Calu3 (cell line): ENCODE data around the gene KRTAP3-1. TPM values are rescaled to one million over a fixed set of nuclear protein-coding genes. Genes with fewer than 3 reads are reported as not detected.
A peak's percentile ranks its signal among the peaks of the same experiment; 100 is the strongest.

ENCODE experiments used
- BruUV-seq: library from RNA; stranded (reverse); fragments of 400-500 nt; replicated peaks from 2 replicates; lab custom pipeline; 2021; lab: Mats Ljungman, UMichigan
- CTCF ChIA-PET: fragments of 300-600 bp; sonication (Branson Sonifier 250); formaldehyde crosslinking; loops from one replicate; lab custom pipeline; 2022; ENCODE audit warnings: antibody characterized with exemption; lab: Charles Lee
- DNase-seq: peaks from one replicate; pipeline ENCODE4 v3.0.0; 2022
- H3K27ac Mint-ChIP-seq: one replicate; pipeline ENCODE4 v1.8.0; 2022; ENCODE audit warnings: mixed read lengths; ENCODE audit not compliant: unreplicated experiment
- H3K27me3 Mint-ChIP-seq: one replicate; pipeline ENCODE4 v1.8.0; 2022; ENCODE audit warnings: mixed read lengths; ENCODE audit not compliant: unreplicated experiment
- H3K36me3 Mint-ChIP-seq: one replicate; pipeline ENCODE4 v1.8.0; 2022; ENCODE audit warnings: mild to moderate bottlenecking, moderate library complexity, mixed read lengths; ENCODE audit not compliant: insufficient read depth, unreplicated experiment
- H3K4me1 Mint-ChIP-seq: one replicate; pipeline ENCODE4 v1.8.0; 2022; ENCODE audit warnings: mild to moderate bottlenecking, low read depth, mixed read lengths; ENCODE audit not compliant: unreplicated experiment
- H3K4me3 Mint-ChIP-seq: one replicate; pipeline ENCODE4 v1.8.0; 2022; ENCODE audit warnings: mild to moderate bottlenecking, low read depth, moderate library complexity, mixed read lengths; ENCODE audit not compliant: unreplicated experiment
- H3K9me3 Mint-ChIP-seq: one replicate; pipeline ENCODE4 v1.8.0; 2022; ENCODE audit warnings: low read depth, mixed read lengths; ENCODE audit not compliant: unreplicated experiment
- intact Hi-C: fragments of 100-400 bp; cut with micrococcal nuclease; formaldehyde crosslinking; loops from one replicate; pipeline ENCODE4 v1.10.0; 2022; ENCODE audit not compliant: unreplicated experiment
- total RNA-seq: library from RNA; stranded (reverse); gene quantifications from 2 replicates; pipeline ENCODE4 v1.2.3, GENCODE V29; 2022
- TF ChIP-seq, protein P1 (sequence below): fragments of 200-600 bp; IDR thresholded peaks from one replicate; pipeline ENCODE4 v1.8.0; 2022; ENCODE audit warnings: antibody characterized with exemption; ENCODE audit not compliant: unreplicated experiment

The KRTAP3-1 gene
- total RNA-seq, 1 experiment from 2014 or later: not detected

DNA sequence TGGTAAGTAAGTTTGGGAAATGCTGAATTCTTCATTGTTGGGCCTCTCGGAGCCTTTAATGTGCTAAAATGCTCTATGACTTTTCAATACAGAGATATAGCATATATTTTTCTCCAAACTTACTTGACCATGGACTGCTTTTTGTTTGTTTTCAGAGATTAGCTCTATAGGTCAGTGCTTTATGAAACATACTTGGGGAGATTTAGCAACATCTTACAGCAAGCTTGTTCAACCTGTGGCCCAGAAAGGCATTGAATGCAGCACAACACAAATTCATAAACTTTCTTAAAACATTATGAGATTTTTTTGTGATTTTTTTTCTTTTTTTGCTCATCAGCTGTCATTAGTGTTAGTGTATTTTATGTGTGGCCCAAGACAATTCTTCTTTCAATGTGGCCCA, 1.0 kb upstream of the KRTAP3-1 start:
- Mint-ChIP-seq H3K27ac (no peak overlapping the region), H3K9me3 (peaks cover 4% of the 10 kb centered on the region), H3K36me3 (no peaks in the 10 kb centered on the region), H3K4me1 (peaks cover 47% of the 10 kb centered on the region), H3K27me3 (no peaks in the 10 kb centered on the region), H3K4me3 (no peak overlapping the region)
- CTCF ChIA-PET: interaction anchor here (0.6 to 1.7 kb wide), 13 partner anchors 10 to 206 kb away, joined by 3 to 6 read pairs (median 4); partner anchors contain the start of genes KRT23, KRT40 and KRTAP2-3
- DNase-seq: no peak
- no TSS peak for BruUV-seq
- TF ChIP-seq, protein P1, sequence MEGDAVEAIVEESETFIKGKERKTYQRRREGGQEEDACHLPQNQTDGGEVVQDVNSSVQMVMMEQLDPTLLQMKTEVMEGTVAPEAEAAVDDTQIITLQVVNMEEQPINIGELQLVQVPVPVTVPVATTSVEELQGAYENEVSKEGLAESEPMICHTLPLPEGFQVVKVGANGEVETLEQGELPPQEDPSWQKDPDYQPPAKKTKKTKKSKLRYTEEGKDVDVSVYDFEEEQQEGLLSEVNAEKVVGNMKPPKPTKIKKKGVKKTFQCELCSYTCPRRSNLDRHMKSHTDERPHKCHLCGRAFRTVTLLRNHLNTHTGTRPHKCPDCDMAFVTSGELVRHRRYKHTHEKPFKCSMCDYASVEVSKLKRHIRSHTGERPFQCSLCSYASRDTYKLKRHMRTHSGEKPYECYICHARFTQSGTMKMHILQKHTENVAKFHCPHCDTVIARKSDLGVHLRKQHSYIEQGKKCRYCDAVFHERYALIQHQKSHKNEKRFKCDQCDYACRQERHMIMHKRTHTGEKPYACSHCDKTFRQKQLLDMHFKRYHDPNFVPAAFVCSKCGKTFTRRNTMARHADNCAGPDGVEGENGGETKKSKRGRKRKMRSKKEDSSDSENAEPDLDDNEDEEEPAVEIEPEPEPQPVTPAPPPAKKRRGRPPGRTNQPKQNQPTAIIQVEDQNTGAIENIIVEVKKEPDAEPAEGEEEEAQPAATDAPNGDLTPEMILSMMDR: no peak
- intact Hi-C loops: no loop called here

DNA sequence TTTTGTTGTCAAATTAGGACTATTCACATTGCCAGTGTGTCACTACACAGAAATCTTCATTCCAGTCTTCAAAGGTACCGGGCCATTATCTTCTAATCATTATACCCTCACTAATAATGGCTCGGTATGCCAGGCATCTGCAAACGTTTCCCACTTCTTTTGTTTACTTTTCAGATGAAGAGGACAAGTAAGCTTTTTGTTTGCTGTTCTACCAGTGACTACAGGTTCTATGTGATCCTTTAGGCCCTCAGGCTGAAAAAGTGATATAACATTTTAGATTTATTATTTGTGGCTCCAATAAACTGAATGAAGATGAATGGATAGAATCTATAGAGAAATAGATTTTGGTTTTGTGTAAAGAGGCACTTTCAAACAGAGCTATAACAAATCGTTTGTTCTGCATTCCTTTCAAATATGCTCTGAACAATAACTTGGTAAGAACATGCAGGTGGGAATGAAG, 403 bp upstream of the KRTAP3-1 start:
- Mint-ChIP-seq H3K36me3 (no peaks in the 10 kb centered on the region), H3K4me3 (no peak overlapping the region), H3K9me3 (peaks cover 4% of the 10 kb centered on the region), H3K27me3 (no peaks in the 10 kb centered on the region), H3K27ac (no peak overlapping the region), H3K4me1 (peaks cover 44% of the 10 kb centered on the region)
- TF ChIP-seq, protein P1: no peak
- DNase-seq: peak; percentile 45
- CTCF ChIA-PET: interaction anchor here (0.6 to 1.7 kb wide), 14 partner anchors 10 to 292 kb away, joined by 3 to 6 read pairs (median 4); partner anchors contain the start of genes KRT23, KRT40 and KRTAP2-3
- intact Hi-C loops: no loop called here
- BruUV-seq: no TSS peak

DNA sequence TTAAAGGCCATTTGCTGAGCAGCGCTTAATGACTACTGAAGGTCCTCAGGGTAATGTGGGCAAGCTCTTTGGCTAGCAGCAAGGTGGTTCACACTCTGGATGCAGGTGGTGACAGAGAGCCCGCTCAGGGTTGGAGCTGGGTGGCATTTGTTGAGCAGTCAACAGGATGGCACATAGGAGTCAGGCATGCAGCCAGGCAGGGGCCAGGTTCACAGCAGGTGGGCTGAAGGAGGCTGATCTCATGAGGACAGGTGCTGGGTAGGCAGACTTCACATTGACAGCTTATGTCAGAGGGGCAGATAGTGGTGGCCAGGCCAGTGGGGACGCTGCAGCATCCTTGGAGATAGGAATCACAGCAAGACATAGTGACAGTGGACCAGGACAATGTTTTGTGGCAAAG, 4.5 kb downstream of the KRTAP3-1 start:
- intact Hi-C loops: loop anchor here (5.0 kb wide), 1 partner anchor 38 kb away; the partner anchor contains the start of gene KRTAP1-1
- DNase-seq: no peak
- Mint-ChIP-seq H3K9me3 (no peaks in the 10 kb centered on the region), H3K27me3 (no peaks in the 10 kb centered on the region), H3K4me1 (peaks cover 46% of the 10 kb centered on the region), H3K36me3 (no peaks in the 10 kb centered on the region), H3K27ac (no peak overlapping the region), H3K4me3 (no peak overlapping the region)
- CTCF ChIA-PET: interaction anchor here (0.8 to 1.2 kb wide), 2 partner anchors 16 to 92 kb away, joined by 3 to 5 read pairs; no protein-coding TSS in a partner anchor
- no TSS peak for BruUV-seq
- TF ChIP-seq, protein P1: no peak

DNA sequence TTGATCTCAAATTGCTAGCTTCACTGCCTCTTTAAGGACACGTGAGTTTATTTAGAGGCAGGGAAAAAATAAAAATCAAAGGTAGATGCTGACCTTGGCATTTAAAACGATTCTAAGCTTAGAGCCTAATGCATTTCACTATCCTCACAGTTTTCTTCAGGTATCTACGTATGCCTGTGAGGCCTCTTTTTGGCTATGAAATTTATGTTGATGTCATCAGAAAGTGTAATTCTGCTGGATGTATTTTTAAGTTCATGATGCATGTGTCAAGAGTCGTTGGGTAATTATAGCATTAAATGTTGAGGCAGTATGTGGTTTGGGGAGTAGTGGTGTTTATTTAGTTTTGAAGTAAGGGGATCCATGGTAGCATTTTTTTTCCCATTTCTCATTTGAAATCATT, 5.0 kb downstream of the KRTAP3-1 start:
- no peak overlapping the region for H3K4me3 Mint-ChIP-seq
- H3K9me3 Mint-ChIP-seq: no peaks in the 10 kb centered on the region
- CTCF ChIA-PET: interaction anchor here (0.8 to 1.2 kb wide), 2 partner anchors 16 to 91 kb away, joined by 3 to 5 read pairs; no protein-coding TSS in a partner anchor
- TF ChIP-seq, protein P1: no peak
- no peak for DNase-seq
- peaks cover 41% of the 10 kb centered on the region for H3K4me1 Mint-ChIP-seq
- intact Hi-C loops: loop anchor here (5.0 kb wide), 1 partner anchor 38 kb away; the partner anchor contains the start of gene KRTAP1-1
- no peaks in the 10 kb centered on the region for H3K27me3 Mint-ChIP-seq
- BruUV-seq: no TSS peak
- H3K36me3 Mint-ChIP-seq: no peaks in the 10 kb centered on the region
- no peak overlapping the region for H3K27ac Mint-ChIP-seq
